ENCODE measurements around the gene CAMK1. TPM values are rescaled to one million over a fixed set of nuclear protein-coding genes. Genes with fewer than 3 reads are reported as not detected.

CAMK1 gene
- total RNA-seq: 30.6 TPM

- DNase-seq (ENCODE audit: low spot score): peak; percentile 82
These were observed at the start of gene CAMK1 for GRCh38 chr3:9769426-9770275. CAMK1 (minus strand) TSS chr3:9769947; CDS start chr3:9767749, 2,198 bp downstream.

GRCh38 chr3:9818666-9819335 lies 49.1 kb upstream of the CAMK1 start:
- DNase-seq (ENCODE audit: low spot score): no peak

DNA sequence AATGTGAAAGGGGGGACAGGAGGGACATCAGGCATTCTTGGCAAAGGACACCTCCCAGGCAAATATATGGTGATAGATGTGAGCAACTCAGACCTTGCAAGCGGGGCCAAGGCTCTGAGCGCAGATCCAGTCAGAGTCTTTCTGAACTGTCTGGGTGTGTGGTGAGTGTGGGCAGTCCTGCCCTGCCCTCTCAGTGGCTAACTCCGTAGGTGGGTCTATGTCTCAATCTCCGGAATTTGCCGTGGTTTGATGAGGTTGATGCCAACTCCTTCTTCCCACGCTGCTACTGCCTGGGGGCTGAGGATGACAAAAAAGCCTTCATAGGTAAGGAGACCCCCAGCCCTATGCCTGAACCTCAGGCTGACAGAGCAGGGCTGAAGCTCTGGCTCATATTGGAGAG lies 47.7 kb upstream of the CAMK1 start:
- no peak for DNase-seq (ENCODE audit: low spot score)

DNA sequence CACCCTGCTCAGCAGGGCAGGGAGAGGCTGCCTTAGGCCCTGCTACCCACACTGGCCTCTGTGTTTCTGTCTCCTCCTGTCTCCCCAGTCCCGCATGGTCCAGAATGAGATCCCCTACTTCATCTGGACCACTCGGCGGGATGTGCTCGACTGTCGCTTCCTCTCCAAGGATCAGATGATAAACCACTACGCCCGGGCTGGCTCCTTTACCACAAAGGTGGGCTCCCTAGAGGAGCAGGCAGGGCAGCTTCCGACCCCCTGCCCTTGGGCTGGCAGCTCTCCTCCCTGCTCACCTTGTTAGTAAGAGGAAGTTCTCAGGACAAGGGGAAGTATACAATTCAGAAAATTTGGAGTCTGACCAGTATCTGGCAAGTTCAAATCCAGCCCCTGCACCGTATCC lies 46.2 kb upstream of the CAMK1 start:
- no peak for DNase-seq (ENCODE audit: low spot score)

- no peak for DNase-seq (ENCODE audit: low spot score)
These were observed 43.2 kb upstream of the CAMK1 start for GRCh38 chr3:9812870-9813483.

DNA sequence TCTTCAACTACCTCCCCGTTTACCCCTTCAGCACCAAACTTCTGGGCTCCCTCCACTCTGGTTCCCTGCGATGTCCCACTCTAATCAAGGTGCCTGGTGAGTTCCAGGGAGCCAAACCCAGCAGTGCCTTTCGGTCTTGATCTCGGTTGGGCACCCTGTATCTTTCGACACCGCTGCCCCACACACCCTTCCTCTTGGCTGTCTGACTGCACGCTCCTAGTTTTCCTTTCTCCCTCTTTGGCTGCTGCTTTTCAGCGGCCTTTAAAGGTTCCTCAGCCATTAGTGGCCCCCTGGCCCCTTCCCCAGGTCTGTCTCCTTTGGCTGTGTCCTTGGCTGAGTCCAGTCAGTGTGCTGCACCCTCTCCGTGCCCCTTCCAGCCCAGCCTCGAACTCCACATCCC lies 41.1 kb upstream of the CAMK1 start:
- no peak for DNase-seq (ENCODE audit: low spot score)

DNA sequence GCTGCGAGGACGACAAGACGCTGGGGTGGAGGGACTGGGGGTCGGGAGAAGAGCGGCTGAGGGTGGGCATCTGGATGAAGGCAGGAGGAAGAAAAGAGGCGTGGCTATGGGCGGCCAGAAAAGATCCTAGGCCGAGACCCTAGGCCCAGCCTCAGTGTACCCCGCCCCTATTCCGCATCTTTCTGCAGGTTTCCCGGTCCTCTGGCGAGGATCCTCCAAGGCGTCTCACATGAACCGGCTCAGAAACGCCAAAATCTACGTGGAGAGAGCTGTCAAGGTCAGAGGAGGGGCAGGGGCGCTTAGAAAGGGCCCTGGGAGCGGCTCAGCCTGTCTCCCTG lies 40.7 kb upstream of the CAMK1 start:
- no peak for DNase-seq (ENCODE audit: low spot score)

DNA sequence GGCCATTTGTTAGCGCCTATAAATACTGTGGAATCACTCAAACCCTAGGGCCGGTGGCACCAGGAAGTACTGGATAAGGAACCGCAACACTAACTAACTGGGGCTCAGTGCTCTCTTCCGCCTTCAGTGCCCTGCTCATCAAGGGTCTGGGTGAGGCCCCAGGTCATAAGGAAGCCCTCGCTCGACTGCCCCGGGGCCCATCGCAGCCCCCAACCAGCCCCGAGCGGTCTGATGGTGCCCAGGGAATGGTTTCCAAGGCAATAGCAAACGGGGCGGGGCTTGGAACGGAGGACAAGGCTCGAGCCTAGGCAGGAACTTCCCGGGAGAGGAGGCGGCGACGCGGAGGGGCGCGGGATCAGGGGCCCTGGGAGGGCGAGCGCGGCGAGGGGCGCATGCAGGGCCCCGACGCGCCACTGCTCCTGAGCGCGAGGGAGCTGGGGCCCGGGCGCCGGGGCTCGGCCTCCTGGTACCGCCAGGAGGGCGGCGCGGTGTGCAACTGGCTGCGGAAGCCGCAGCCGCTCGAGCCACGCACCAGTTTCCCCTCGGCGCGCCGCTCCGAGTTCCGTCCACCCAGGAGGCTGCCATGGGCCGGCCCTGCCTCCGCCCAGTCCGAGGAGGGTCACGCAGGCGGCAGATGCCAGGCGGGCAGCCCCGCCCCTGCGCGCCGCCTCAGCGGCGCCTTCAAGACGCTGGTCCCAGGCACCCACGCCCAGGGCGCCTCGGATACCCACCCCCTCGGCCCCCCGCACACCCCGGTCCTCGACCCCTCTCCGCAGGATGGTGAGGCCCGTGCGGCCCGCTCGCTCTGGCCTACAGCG lies 40.1 kb upstream of the CAMK1 start, which contains the start of gene TTLL3:
Gene TTLL3, plus strand, starts transcription at position 648 of the 818 bp plus-strand sequence. CDS start 400 bp downstream, outside the sequence.
- peak; percentile 69 for DNase-seq (ENCODE audit: low spot score)

DNA sequence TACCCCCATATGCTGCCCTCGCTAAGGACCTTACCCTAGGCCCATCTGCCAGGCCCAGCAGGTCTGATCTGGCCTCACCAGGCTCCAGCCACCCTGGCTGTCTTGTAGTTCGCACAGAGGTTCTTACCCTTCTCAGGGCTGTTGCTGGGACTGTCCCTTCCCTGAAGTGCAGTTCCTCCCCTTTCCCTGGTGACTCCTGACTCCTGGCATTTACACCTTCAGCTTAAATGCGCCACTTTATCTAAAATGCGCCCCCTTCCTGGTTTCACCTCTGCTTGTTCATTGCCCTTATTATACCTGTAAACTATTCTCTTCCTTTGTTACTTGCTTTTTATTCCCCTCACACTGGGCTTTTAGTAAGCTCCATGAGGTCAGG lies 39.5 kb upstream of the CAMK1 start:
- no peak for DNase-seq (ENCODE audit: low spot score)

- DNase-seq (ENCODE audit: low spot score): no peak
These were observed 38.7 kb upstream of the CAMK1 start for GRCh38 chr3:9808345-9809037.

DNA sequence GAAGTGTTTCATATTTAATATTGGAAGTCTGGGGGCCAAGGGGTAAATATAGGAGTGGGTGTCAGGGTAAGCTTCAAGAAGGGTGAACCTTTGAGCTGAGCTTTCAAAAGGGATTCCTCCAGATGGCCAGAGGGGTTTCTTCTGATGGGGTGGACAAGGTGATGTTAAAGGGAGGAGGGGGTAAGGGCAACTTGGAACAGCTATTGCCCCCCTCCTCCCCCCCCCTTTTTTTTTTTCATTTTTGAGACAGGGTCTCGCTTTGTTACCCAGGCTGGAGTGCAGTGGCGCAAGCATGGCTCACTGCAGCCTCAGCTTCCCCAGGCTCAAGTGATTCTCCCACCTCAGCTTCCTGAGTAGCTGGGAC lies 38.2 kb upstream of the CAMK1 start:
- no peak for DNase-seq (ENCODE audit: low spot score)

DNA sequence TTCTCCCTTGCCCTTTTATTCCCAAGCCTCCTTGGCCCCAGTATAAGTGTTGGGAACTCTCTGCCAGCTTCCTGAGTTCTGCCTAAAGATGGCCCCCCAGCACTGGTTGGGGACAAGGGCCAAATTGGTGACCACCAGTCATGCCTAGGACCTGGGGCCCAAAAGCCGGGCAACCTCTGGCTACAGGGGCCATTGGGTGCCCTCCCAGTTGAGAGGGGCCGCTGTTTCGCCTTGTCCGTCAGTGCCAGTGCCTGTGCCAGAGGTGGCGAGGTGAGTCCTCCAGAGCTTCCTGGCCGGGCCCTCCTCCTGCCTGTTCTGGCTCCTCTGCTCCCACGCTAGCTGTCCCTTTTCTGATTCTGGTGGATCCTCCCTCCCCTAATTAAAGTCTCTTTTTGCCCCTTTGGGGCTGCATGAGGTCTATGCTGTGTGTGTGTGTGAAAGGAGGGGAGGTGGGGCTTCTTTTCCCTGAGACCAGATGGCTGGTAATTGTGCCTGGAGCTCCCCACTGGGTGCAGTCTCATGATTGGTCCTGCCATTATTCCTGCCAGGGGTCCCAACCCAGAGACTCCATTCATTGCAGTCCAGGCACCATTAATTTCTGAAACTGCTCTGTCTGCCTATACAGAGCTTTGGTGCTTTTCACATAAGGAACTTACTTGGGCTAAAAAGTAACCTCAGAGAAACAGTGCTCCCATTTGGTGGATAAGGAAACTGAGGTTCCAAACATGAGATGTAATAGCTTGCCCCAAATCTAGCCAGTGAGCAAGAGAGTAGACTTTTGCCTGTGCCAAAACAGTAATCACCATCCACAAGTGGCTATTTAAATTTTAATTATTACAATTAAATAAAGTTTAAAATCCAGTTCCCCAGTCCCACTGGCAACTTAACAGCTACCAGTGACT lies 37.2 kb upstream of the CAMK1 start:
- DNase-seq (ENCODE audit: low spot score): no peak

GRCh38 chr3:9806137-9806536 lies 36.4 kb upstream of the CAMK1 start:
- DNase-seq (ENCODE audit: low spot score): no peak

GRCh38 chr3:9804996-9805395 lies 35.2 kb upstream of the CAMK1 start:
- no peak for DNase-seq (ENCODE audit: low spot score)

GRCh38 chr3:9803494-9803893 lies 33.7 kb upstream of the CAMK1 start:
- no peak for DNase-seq (ENCODE audit: low spot score)

GRCh38 chr3:9800529-9800928 lies 30.8 kb upstream of the CAMK1 start:
- DNase-seq (ENCODE audit: low spot score): no peak

DNA sequence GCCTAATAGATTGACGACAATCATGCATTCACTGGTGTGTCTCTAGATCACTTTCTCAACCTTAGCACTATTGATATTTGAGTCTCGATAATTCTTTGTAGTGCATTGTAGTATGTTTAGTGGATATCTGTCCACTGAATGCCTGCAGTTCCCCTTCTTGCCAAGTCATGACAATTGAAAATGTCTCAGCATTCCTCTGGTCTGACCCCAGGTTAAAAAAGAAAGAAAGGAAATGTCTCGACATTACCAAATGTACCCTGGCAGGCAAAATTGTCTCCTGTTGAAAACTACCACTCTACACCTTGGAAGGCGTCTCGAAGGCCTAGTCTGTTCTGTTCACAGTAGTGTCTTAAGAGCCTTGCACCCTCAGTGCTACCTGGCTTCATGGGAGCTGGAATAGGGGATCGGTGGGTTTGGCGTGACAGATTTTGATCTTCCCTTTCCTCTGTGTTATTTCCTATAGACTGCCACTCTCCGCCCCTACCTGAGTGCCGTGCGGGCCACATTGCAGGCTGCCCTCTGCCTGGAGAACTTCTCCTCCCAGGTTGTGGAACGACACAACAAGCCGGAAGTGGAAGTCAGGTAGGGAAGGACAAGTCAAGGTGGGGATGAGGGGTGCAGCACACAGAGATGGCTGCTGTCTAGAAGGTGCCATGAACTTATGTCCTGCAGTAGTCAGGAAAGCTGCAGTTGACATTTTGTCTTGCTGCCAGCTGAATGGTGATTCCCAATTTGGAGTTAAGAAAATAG lies 27.6 kb upstream of the CAMK1 start:
- DNase-seq (ENCODE audit: low spot score): no peak

DNA sequence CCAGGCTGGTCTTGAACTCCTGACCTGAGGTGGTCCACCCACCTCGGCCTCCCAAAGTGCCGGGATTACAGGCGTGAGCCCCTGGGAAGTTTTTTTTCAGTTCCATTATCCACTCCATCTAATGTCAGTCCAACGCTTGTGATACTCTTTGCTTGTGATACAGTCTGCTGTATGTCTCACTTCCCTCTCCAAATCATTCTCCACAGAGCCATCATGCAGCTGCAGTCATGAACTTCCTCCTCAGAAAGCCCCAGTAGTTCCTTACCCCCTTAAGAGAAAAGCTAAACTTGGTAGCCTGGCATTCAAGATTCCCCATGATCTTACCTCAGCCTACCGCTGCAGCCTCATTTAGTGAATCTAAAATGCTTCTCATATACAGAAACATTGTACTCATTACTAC lies 25.5 kb upstream of the CAMK1 start:
- no peak for DNase-seq (ENCODE audit: low spot score)

DNA sequence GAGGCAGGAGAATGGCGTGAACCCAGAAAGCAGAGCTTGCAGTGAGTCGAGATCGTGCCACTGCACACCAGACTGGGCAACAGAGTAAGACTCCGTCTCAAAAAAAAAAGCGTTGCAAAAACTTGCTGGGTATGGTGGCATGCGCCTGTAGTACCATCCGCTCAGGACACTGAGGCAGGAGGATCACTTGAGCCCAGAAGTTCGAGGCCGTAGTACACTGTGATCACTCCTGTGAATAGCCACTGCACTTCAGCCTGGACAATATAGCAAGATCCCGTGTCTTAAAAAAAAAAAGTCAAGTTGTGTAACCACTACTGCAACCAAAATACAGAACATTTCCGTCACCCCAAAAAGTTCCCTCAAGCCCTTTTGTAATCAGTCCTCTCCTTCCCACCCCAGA lies 24.7 kb upstream of the CAMK1 start:
- DNase-seq (ENCODE audit: low spot score): no peak

All from mucosa of gallbladder (tissue), 1 donor.